ENCODE measurements around the gene ATG13. TPM values are rescaled to one million over a fixed set of nuclear protein-coding genes. Genes with fewer than 3 reads are reported as not detected.

ATG13 gene
- total and polyA plus RNA-seq, 8 donors: 27.5 to 59.6 (median 40.5) TPM

- 56 to 65% methylated on average over 3 of the region's 3 CpGs for WGBS, 2 donors
- H3K36me3 ChIP-seq: peaks cover 0 to 19% (median 0%) of the 10 kb centered on the region in 3 donors
- TF ChIP-seq CTCF (IDR thresholded peaks at IDR 0.05): no peak
- no peaks in the 10 kb centered on the region for H3K9me3 ChIP-seq
- intact Hi-C loops (cut with DNase I): no loop called here
- DNase-seq (no peak), FAIRE-seq (no peak), ATAC-seq (no peak)
- no peak overlapping the region for H3K27ac ChIP-seq
- H3K27me3 ChIP-seq: no peaks in the 10 kb centered on the region
- H3K4me3 ChIP-seq: no peak overlapping the region
- no peaks in the 10 kb centered on the region for H3K4me1 ChIP-seq
Observed at GRCh38 chr11:46625406-46625805, 8.1 kb downstream of the ATG13 start.

GRCh38 chr11:46628961-46629360 is 11.6 kb downstream of the ATG13 start:
- no peak for ATAC-seq
- FAIRE-seq: no peak
- H3K27me3 ChIP-seq: no peaks in the 10 kb centered on the region
- no peaks in the 10 kb centered on the region for H3K9me3 ChIP-seq
- H3K4me1 ChIP-seq: no peaks in the 10 kb centered on the region
- no peak overlapping the region for H3K27ac ChIP-seq
- no peak overlapping the region for H3K4me3 ChIP-seq
- peaks cover 0 to 19% (median 10%) of the 10 kb centered on the region in 3 donors for H3K36me3 ChIP-seq
- DNase-seq: no peak
- 83 to 86% methylated on average over 6 of the region's 6 CpGs for WGBS, 2 donors
- intact Hi-C loops (cut with DNase I): no loop called here
- no peak for TF ChIP-seq CTCF (IDR thresholded peaks at IDR 0.05)

DNA sequence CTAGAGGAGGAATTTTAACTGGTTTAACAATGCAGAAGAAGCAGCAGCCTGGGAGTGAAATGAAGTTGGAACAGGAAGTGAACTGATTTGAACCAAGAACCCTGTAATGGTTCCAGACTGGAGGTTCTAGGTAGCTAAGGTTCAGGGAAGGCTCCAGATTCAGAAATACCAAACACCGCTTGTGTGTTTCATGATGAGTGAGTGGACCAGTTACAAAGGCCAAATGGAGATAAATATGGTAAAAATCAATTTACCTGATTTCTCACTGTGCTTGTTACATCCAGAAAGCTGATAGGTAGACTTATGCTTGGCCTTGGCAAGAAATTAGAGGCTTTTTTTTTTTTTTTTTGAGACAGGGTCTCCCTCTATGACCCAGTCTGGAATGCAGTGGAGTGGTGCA is 12.9 kb downstream of the ATG13 start:
- no peak for ATAC-seq
- 100% methylated on average over 1 of the region's 1 CpG for WGBS, 2 donors

DNA sequence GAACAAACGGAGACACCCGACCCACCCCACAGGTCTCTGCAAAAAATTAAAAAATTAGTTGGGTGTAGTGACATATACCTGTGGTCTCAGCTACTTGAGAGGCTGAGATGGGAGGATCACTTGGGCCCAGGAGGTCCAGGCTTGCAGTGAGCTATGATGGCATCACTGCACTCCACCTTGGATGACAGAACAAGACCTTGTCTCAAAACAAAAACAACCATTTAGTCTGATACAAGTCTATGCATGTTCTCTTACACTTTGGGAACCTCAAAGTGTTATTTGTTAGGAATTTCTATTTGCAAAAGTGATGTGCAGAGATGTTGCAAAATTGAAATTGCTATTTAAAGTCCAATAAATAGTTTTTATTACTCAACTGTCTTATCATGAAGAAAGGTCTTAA is 14.3 kb downstream of the ATG13 start:
- 79 to 94% methylated on average over 2 of the region's 2 CpGs for WGBS, 2 donors
- Histone ChIP-seq H3K9me3 (no peaks in the 10 kb centered on the region), H3K36me3 (peaks cover 0 to 10% (median 10%) of the 10 kb centered on the region in 3 donors), H3K27ac (no peak overlapping the region), H3K27me3 (no peaks in the 10 kb centered on the region), H3K4me3 (no peak overlapping the region), H3K4me1 (no peaks in the 10 kb centered on the region)
- ATAC-seq (no peak), FAIRE-seq (no peak), DNase-seq (no peak)
- TF ChIP-seq CTCF (IDR thresholded peaks at IDR 0.05): no peak
- intact Hi-C loops (cut with DNase I): no loop called here

More for the DNA sequence above, 12.9 kb downstream of the ATG13 start:
- no peak overlapping the region for H3K27ac ChIP-seq
- H3K27me3 ChIP-seq: no peaks in the 10 kb centered on the region
- DNase-seq (no peak), FAIRE-seq (no peak)
- intact Hi-C loops (cut with DNase I): no loop called here
- H3K9me3 ChIP-seq: no peaks in the 10 kb centered on the region
- peaks cover 0 to 18% (median 10%) of the 10 kb centered on the region in 3 donors for H3K36me3 ChIP-seq
- no peak overlapping the region for H3K4me3 ChIP-seq
- no peak for TF ChIP-seq CTCF (IDR thresholded peaks at IDR 0.05)
- H3K4me1 ChIP-seq: no peaks in the 10 kb centered on the region

- 85 to 88% methylated on average over 1 of the region's 1 CpG for WGBS, 2 donors
- Histone ChIP-seq H3K27me3 (no peaks in the 10 kb centered on the region), H3K36me3 (peaks cover 0 to 10% (median 10%) of the 10 kb centered on the region in 3 donors), H3K27ac (no peak overlapping the region), H3K4me3 (no peak overlapping the region), H3K4me1 (no peaks in the 10 kb centered on the region), H3K9me3 (no peaks in the 10 kb centered on the region)
- no peak for ATAC-seq
- intact Hi-C loops (cut with DNase I): no loop called here
- no peak for FAIRE-seq
- no peak for DNase-seq
- TF ChIP-seq CTCF (IDR thresholded peaks at IDR 0.05): no peak
Observed at GRCh38 chr11:46632502-46632901, 15.1 kb downstream of the ATG13 start.
